Measurements from ENCODE around the gene KCNT1. TPM values are rescaled to one million over a fixed set of nuclear protein-coding genes. Genes with fewer than 3 reads are reported as not detected.

The KCNT1 gene
- total RNA-seq, 1 donor from 2014 or later = not detected

GRCh38 chr9:135777623-135778177 lies 75.7 kb downstream of the KCNT1 start:
- no peak for DNase-seq (ENCODE audit: low spot score in 2 of 2)
- no peaks in the 10 kb centered on the region for H3K36me3 ChIP-seq
- H3K4me1 ChIP-seq = no peaks in the 10 kb centered on the region
- intact Hi-C loops (cut with DNase I) = no loop called here
- H3K4me3 ChIP-seq = no peak overlapping the region
- no peaks in the 10 kb centered on the region for H3K27me3 ChIP-seq
- H3K27ac ChIP-seq = no peak overlapping the region
- no peaks in the 10 kb centered on the region for H3K9me3 ChIP-seq
- TF ChIP-seq, protein P1, sequence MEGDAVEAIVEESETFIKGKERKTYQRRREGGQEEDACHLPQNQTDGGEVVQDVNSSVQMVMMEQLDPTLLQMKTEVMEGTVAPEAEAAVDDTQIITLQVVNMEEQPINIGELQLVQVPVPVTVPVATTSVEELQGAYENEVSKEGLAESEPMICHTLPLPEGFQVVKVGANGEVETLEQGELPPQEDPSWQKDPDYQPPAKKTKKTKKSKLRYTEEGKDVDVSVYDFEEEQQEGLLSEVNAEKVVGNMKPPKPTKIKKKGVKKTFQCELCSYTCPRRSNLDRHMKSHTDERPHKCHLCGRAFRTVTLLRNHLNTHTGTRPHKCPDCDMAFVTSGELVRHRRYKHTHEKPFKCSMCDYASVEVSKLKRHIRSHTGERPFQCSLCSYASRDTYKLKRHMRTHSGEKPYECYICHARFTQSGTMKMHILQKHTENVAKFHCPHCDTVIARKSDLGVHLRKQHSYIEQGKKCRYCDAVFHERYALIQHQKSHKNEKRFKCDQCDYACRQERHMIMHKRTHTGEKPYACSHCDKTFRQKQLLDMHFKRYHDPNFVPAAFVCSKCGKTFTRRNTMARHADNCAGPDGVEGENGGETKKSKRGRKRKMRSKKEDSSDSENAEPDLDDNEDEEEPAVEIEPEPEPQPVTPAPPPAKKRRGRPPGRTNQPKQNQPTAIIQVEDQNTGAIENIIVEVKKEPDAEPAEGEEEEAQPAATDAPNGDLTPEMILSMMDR (IDR thresholded peaks at IDR 0.05) = no peak

GRCh38 chr9:135778421-135778820 lies 76.4 kb downstream of the KCNT1 start:
- no peak overlapping the region for H3K27ac ChIP-seq
- no peaks in the 10 kb centered on the region for H3K4me1 ChIP-seq
- H3K9me3 ChIP-seq = no peaks in the 10 kb centered on the region
- intact Hi-C loops (cut with DNase I) = no loop called here
- no peak overlapping the region for H3K4me3 ChIP-seq
- DNase-seq (ENCODE audit: low spot score in 2 of 2) = no peak
- TF ChIP-seq, protein P1 (IDR thresholded peaks at IDR 0.05) = no peak
- H3K36me3 ChIP-seq = no peaks in the 10 kb centered on the region
- no peaks in the 10 kb centered on the region for H3K27me3 ChIP-seq

DNA sequence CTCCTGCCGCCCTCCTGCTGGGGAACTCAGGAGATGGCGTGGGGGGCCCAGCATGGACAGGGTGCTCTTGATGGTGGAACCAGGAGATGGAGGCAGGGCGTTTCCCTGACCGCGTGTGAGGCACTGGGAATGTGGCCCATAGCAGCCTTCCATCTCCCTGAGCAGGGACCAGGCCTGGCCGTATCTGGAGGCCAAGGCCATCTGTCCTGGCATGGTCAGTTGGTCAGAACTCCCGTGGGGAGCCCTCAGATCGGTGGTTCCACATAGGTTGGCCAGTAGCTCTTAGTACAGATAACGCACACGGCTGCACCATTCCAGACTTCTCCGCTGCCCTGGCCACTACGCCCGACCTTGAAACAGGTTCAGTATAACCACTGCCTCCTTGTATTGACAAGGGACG lies 77.6 kb downstream of the KCNT1 start:
- H3K9me3 ChIP-seq = no peaks in the 10 kb centered on the region
- TF ChIP-seq, protein P1 (IDR thresholded peaks at IDR 0.05) = no peak
- H3K4me3 ChIP-seq = no peak overlapping the region
- no peaks in the 10 kb centered on the region for H3K27me3 ChIP-seq
- H3K4me1 ChIP-seq = no peaks in the 10 kb centered on the region
- DNase-seq (ENCODE audit: low spot score in 2 of 2) = no peak
- intact Hi-C loops (cut with DNase I) = no loop called here
- H3K27ac ChIP-seq = no peak overlapping the region
- H3K36me3 ChIP-seq = no peaks in the 10 kb centered on the region

- no peaks in the 10 kb centered on the region for H3K9me3 ChIP-seq
- no peak overlapping the region for H3K4me3 ChIP-seq
- H3K36me3 ChIP-seq = no peaks in the 10 kb centered on the region
- intact Hi-C loops (cut with DNase I) = no loop called here
- H3K4me1 ChIP-seq = no peaks in the 10 kb centered on the region
- TF ChIP-seq, protein P1 (IDR thresholded peaks at IDR 0.05) = no peak
- no peak for DNase-seq (ENCODE audit: low spot score in 2 of 2)
- H3K27ac ChIP-seq = no peak overlapping the region
- H3K27me3 ChIP-seq = no peaks in the 10 kb centered on the region
Observed at GRCh38 chr9:135780086-135780485, 78.1 kb downstream of the KCNT1 start.

GRCh38 chr9:135780626-135781025 lies 78.6 kb downstream of the KCNT1 start:
- no peak for DNase-seq (ENCODE audit: low spot score in 2 of 2)
- Histone ChIP-seq H3K9me3 (no peaks in the 10 kb centered on the region), H3K36me3 (no peaks in the 10 kb centered on the region), H3K27ac (no peak overlapping the region), H3K4me3 (no peak overlapping the region), H3K4me1 (no peaks in the 10 kb centered on the region), H3K27me3 (no peaks in the 10 kb centered on the region)
- TF ChIP-seq, protein P1 (IDR thresholded peaks at IDR 0.05) = no peak
- intact Hi-C loops (cut with DNase I) = no loop called here

GRCh38 chr9:135782946-135783345 lies 81.0 kb downstream of the KCNT1 start:
- no peak overlapping the region for H3K4me3 ChIP-seq
- intact Hi-C loops (cut with DNase I) = no loop called here
- no peaks in the 10 kb centered on the region for H3K9me3 ChIP-seq
- H3K27ac ChIP-seq = no peak overlapping the region
- TF ChIP-seq, protein P1 (IDR thresholded peaks at IDR 0.05) = no peak
- H3K36me3 ChIP-seq = no peaks in the 10 kb centered on the region
- H3K27me3 ChIP-seq = no peaks in the 10 kb centered on the region
- no peaks in the 10 kb centered on the region for H3K4me1 ChIP-seq
- no peak for DNase-seq (ENCODE audit: low spot score in 2 of 2)

All from ascending aorta (tissue), 2 donors.